Stimulated activated CD4-positive, alpha-beta T cell treated with anti-CD3 and anti-CD28 coated beads, Interleukin-4, amount 100 ng/mL, for 1 hour (primary cell): ENCODE data around the gene GRAP.

Source experiments
- DNase-seq: peaks from one replicate; pipeline ENCODE4 v3.0.0-alpha.2; 2020

GRAP gene

GRCh38 chr17:19017804-19018599 is 28.8 kb downstream of the GRAP start:
- DNase-seq, result no peak

- no peak for DNase-seq
Observed at GRCh38 chr17:19017401-19017800, 29.4 kb downstream of the GRAP start.

GRCh38 chr17:19016881-19017280 is 29.9 kb downstream of the GRAP start:
- DNase-seq, result no peak

- no peak for DNase-seq
Observed at GRCh38 chr17:19016297-19016696, 30.5 kb downstream of the GRAP start.

GRCh38 chr17:19015428-19015827 is 31.3 kb downstream of the GRAP start:
- no peak for DNase-seq

DNA sequence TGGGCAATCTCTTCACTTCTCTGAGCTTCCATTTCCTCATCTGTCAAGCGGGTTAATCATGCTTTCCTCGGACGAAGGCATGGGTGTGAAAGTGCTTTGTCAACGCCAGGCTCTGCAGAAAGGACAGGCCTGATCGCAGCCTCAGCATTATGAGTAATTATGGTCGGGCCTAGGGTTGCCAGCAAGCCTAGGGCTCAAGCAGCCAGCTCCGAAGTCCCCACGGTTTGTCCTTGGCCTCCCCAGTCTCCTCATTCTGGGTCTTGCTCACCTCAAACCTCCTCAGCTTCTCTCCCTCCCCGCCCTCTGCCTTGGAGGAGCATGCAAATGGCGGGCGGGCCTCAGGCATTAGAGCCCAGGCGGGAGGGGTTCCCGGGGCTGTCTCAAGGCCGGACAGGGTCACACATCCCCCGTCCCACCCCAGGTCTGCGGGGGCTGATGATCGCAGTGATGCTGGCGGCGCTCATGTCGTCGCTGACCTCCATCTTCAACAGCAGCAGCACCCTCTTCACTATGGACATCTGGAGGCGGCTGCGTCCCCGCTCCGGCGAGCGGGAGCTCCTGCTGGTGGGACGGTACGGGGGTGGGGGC is 32.0 kb downstream of the GRAP start:
- DNase-seq, result no peak

- DNase-seq, result no peak
Observed at GRCh38 chr17:19013806-19014627, 32.7 kb downstream of the GRAP start.

- no peak for DNase-seq
Observed at GRCh38 chr17:19013226-19013625, 33.5 kb downstream of the GRAP start.

- DNase-seq, result no peak
Observed at GRCh38 chr17:19012171-19013080, 34.3 kb downstream of the GRAP start.

DNA sequence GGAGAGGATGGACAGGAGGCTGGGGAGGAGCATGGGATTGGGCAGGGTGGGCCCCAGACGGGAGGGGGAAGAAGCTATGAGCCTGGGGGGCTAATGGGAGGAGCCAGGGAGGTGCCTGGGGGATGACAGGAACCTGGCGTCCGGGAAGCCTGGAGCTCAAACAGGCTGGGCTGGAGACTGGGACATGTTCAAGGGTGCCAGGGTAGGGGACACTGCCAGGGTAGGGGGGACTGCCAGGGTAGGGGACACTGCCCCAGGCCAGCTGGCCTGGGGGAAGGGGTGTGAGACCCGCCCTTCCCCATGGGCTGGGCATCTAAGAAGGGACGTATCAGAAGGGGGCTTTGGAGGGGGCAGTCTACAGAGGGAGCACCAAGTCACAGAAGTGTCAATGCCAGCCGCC is 35.2 kb downstream of the GRAP start:
- DNase-seq, result no peak

- no peak for DNase-seq
Observed at GRCh38 chr17:19010729-19011505, 35.8 kb downstream of the GRAP start.

GRCh38 chr17:19009970-19010369 is 36.8 kb downstream of the GRAP start:
- no peak for DNase-seq

- DNase-seq, result no peak
Observed at GRCh38 chr17:19006698-19007097, 40.1 kb downstream of the GRAP start.

- no peak for DNase-seq
Observed at GRCh38 chr17:19005789-19006430, 40.8 kb downstream of the GRAP start.

GRCh38 chr17:19005137-19005773 is 41.5 kb downstream of the GRAP start:
- no peak for DNase-seq

- peak; percentile 95 for DNase-seq
Observed at GRCh38 chr17:19004421-19005136, 42.2 kb downstream of the GRAP start, which contains the start of gene FAM83G. Gene FAM83G (minus strand): TSS chr17:19004764. CDS start chr17:19004041, 723 bp downstream.

DNA sequence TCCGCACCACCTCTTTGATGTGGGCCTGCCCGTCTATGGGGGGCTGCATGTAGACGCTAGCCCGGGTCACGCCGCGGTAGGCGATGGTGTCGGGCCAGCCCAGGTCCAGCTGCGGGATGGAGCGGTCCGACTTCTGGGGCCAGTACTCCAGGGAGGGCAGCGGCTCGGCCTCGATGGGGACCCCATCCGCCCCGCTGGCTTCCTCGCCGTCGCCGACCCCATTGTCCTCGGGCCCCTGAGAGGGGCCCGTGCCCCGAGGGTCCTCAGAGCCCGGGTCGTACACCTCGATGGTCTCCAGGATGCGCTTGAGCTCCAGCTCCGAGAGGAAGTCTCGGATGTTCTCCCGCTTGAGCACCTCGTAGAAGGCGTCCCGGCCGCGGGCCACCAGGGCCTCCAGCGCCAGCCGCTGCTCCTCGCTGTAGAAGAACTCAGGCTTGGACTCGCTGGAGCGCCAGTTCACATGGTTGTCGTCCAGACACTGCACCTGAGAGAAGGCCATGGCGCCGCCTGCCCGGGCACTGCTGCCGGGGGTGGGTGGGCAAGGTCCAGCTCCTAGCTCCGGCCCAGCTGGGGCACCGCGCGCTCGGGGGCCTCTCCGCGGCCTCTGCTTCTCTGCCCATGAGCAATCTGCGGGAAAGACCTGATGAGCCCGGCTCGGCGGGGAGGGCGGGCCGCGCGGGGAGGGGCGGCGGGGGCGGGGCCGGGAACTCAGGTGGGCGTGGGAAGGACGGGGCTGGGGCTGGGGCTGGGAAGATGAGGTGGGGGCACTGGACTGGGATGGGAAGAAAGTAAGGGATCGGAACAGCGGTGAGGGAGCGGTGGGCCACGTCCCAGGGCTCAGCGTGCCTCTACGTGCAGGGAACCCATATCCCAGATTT is 43.0 kb downstream of the GRAP start:
- peak; percentile 65 for DNase-seq

GRCh38 chr17:19002805-19003542 is 43.8 kb downstream of the GRAP start:
- no peak for DNase-seq
